Keratinocyte (primary cell): ENCODE measurements around the gene FAM120B. TPM values are rescaled to one million over a fixed set of nuclear protein-coding genes. Genes with fewer than 3 reads are reported as not detected.

Source experiments
- DNase-seq: peaks from one replicate; pipeline ENCODE4 v3.0.0-alpha.2; 2011; ENCODE audit warnings: low read depth, missing footprints, low spot score
- FAIRE-seq: peaks from 2 replicates; lab custom pipeline; 2011; peaks lifted over from hg19 to GRCh38; lab: Jason Lieb, UNC
- H2AFZ ChIP-seq: 2 replicates; pipeline ENCODE4 v1.6.0; 2012; ENCODE audit warnings: low read length, control low read depth, inconsistent platforms; ENCODE audit not compliant: control insufficient read depth
- H3K27ac ChIP-seq: 2 replicates; pipeline ENCODE4 v1.5.1; 2011; ENCODE audit warnings: low read length; ENCODE audit not compliant: control insufficient read depth, insufficient read depth
- H3K27me3 ChIP-seq: 3 replicates; pipeline ENCODE4 v1.6.0; 2011; ENCODE audit warnings: low read length; ENCODE audit not compliant: control insufficient read depth, insufficient read depth; ENCODE audit errors: extremely low read depth
- H3K36me3 ChIP-seq, 2 experiments: 2 replicates in 1 of 2; 3 replicates in 1 of 2; pipeline ENCODE4 v1.5.1; 2011; ENCODE audit warnings: low read length in 2 of 2, mild to moderate bottlenecking in 1 of 2; ENCODE audit not compliant: control insufficient read depth in 2 of 2, insufficient read depth in 2 of 2; ENCODE audit errors: extremely low read depth in 1 of 2
- H3K4me1 ChIP-seq: 3 replicates; pipeline ENCODE4 v1.5.1; 2011; ENCODE audit warnings: low read length; ENCODE audit not compliant: control insufficient read depth, insufficient read depth; ENCODE audit errors: extremely low read depth
- H3K4me2 ChIP-seq: 3 replicates; pipeline ENCODE4 v1.6.0; 2011; ENCODE audit warnings: low read depth, low read length; ENCODE audit not compliant: control insufficient read depth, insufficient read depth; ENCODE audit errors: extremely low read depth
- H3K4me3 ChIP-seq, 3 experiments: fragments of 200-600 bp in 1 of 3; sonication (generic) in 1 of 3; 2 replicates in 2 of 3; 3 replicates in 1 of 3; pipeline ENCODE4 v1.5.1; 2011 to 2016; ENCODE audit warnings: low read length in 3 of 3, mild to moderate bottlenecking in 3 of 3, control low read depth in 2 of 3, inconsistent platforms in 1 of 3, low read depth in 1 of 3, mixed read lengths in 1 of 3, mixed run types in 1 of 3, moderate library complexity in 1 of 3; ENCODE audit not compliant: control insufficient read depth in 2 of 3, insufficient read depth in 2 of 3; ENCODE audit errors: extremely low read depth in 1 of 3
- H3K79me2 ChIP-seq: 2 replicates; pipeline ENCODE4 v1.6.0; 2012; ENCODE audit warnings: low read length; ENCODE audit not compliant: control insufficient read depth, insufficient read depth
- H3K9ac ChIP-seq: 3 replicates; pipeline ENCODE4 v1.6.0; 2011; ENCODE audit warnings: low read length; ENCODE audit not compliant: control insufficient read depth, insufficient read depth; ENCODE audit errors: extremely low read depth
- H3K9me1 ChIP-seq: 3 replicates; pipeline ENCODE4 v1.6.0; 2011; ENCODE audit warnings: low read length; ENCODE audit not compliant: control insufficient read depth, insufficient read depth; ENCODE audit errors: extremely low read depth
- H3K9me3 ChIP-seq: 2 replicates; pipeline ENCODE4 v1.5.1; 2012; ENCODE audit warnings: low read depth, low read length; ENCODE audit not compliant: control insufficient read depth
- H4K20me1 ChIP-seq: 3 replicates; pipeline ENCODE4 v1.6.0; 2011; ENCODE audit warnings: low read length; ENCODE audit not compliant: control insufficient read depth, insufficient read depth; ENCODE audit errors: extremely low read depth
- EZH2 ChIP-seq: IDR thresholded peaks from one replicate; pipeline ENCODE4 v1.6.1; 2012; ENCODE audit warnings: inconsistent platforms, mild to moderate bottlenecking, low read length, moderate library complexity
- dilution Hi-C: fragments of 300-500 bp; cut with MboI; formaldehyde crosslinking; loops from one replicate; pipeline ENCODE4 v1.7.0; 2020; ENCODE audit warnings: low sequenced_read_pairs; ENCODE audit not compliant: extremely low pct_ligation_motif_present
- polyA plus RNA-seq, 5 experiments: library from polyadenylated mRNA; depleted of rRNA in 3 of 5; stranded (reverse) in 3 of 5; stranded (forward) in 1 of 5; unstranded in 1 of 5; fragments of >200 nt; gene quantifications; 1 replicate in 1 of 5; 2 replicates in 3 of 5; 3 replicates in 1 of 5; pipeline versions ENCODE4 v1.2.1 to v1.2.3, GENCODE V29; 2011 to 2012; ENCODE audit warnings: missing spikeins in 2 of 5, low read depth in 1 of 5, low replicate concordance in 1 of 5
- TF ChIP-seq, protein P1 (sequence below), 3 experiments: IDR thresholded peaks in 1 of 3; conservative IDR thresholded peaks in 1 of 3; optimal IDR thresholded peaks in 1 of 3; 2 replicates in 2 of 3; 3 replicates in 1 of 3; pipeline versions ENCODE3 to v1.5.1; 2011; ENCODE audit warnings: low read length in 3 of 3, mild to moderate bottlenecking in 3 of 3, moderate library complexity in 2 of 3, control low read depth in 1 of 3, inconsistent platforms in 1 of 3; ENCODE audit not compliant: insufficient read depth in 2 of 3; ENCODE audit errors: extremely low read depth in 1 of 3

Gene FAM120B
- polyA plus RNA-seq, 1 donor (not counting 4 experiments of a cell fraction or from before 2014, with no cell fraction given): 17.4 TPM

DNA sequence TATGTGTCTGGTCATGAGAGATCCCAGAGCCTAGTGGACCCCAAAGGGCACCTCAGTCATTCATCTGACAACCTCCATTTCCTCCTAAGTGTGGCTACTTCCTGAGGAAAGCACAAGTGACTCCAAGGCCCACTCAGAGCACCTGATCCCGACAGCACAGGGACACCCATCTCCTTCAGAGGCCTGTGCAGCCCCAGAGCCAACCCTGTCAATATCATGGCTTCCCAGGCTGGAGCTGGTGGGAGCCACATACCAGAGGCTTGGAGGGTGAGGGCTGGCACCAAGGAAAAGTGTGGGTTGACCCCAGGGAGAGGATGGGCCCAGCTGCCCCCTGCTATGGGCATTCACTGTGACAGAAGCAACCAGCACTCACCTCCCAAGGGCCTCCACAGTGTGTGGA, 129.2 kb downstream of the FAM120B start:
- dilution Hi-C loops: no loop called here
- H3K27me3 ChIP-seq: no peaks in the 10 kb centered on the region
- no peak for FAIRE-seq

DNA sequence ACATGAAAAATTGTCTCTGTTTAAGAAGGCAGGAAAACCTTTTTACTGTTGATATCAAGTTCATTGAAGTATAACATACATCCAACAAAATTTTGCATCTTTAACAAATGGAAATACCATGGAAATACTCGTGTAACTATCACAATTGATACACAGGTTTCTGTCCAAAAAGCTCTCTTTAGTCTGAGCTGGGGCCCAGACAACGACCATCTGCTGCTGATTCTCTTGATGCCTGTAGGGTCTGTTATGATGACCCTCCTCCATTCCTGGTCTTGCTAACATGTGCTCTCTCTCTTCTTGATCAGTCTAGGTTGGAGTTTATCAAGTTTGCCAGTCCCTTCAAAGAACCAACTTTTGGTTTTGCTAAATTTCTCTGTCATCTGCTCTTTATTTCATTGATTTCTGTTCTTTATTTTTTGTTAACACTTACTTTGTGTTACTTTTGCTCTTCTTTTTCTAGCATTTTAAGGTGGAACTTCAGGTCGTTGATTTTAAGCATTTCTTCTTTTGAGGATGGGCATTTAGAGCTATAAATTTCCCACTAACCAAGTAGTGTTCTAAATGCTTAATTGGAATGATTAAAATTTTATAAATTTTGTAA, 129.8 kb downstream of the FAM120B start:
- Histone ChIP-seq H3K9me1 (no peaks in the 10 kb centered on the region), H3K9me3 (no peaks in the 10 kb centered on the region), H2AFZ (no peak overlapping the region), H3K4me2 (no peak overlapping the region), H3K9ac (no peak overlapping the region), H3K27ac (no peak overlapping the region), H3K79me2 (no peaks in the 10 kb centered on the region), H3K36me3 (no peaks in the 10 kb centered on the region), H3K4me1 (peaks cover 18% of the 10 kb centered on the region), H3K27me3 (no peaks in the 10 kb centered on the region), H4K20me1 (no peaks in the 10 kb centered on the region), H3K4me3 (no peak overlapping the region)
- FAIRE-seq (peak; percentile 48), DNase-seq (no peak)
- no peak for TF ChIP-seq EZH2
- TF ChIP-seq, protein P1, sequence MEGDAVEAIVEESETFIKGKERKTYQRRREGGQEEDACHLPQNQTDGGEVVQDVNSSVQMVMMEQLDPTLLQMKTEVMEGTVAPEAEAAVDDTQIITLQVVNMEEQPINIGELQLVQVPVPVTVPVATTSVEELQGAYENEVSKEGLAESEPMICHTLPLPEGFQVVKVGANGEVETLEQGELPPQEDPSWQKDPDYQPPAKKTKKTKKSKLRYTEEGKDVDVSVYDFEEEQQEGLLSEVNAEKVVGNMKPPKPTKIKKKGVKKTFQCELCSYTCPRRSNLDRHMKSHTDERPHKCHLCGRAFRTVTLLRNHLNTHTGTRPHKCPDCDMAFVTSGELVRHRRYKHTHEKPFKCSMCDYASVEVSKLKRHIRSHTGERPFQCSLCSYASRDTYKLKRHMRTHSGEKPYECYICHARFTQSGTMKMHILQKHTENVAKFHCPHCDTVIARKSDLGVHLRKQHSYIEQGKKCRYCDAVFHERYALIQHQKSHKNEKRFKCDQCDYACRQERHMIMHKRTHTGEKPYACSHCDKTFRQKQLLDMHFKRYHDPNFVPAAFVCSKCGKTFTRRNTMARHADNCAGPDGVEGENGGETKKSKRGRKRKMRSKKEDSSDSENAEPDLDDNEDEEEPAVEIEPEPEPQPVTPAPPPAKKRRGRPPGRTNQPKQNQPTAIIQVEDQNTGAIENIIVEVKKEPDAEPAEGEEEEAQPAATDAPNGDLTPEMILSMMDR (optimal IDR thresholded peaks at IDR 0.05 in 1 of 3, IDR thresholded peaks at IDR 0.05 in 1 of 3, conservative IDR thresholded peaks at IDR 0.05 in 1 of 3; ENCODE audit: extremely low read depth in 1 of 3, insufficient read depth in 2 of 3, low read length in 3 of 3): no peak
- dilution Hi-C loops: no loop called here

More for the DNA sequence above, 129.2 kb downstream of the FAM120B start:
- no peak overlapping the region for H3K4me3 ChIP-seq
- no peaks in the 10 kb centered on the region for H3K79me2 ChIP-seq
- no peaks in the 10 kb centered on the region for H3K9me1 ChIP-seq
- no peak overlapping the region for H3K27ac ChIP-seq
- TF ChIP-seq, protein P1 (optimal IDR thresholded peaks at IDR 0.05 in 1 of 3, IDR thresholded peaks at IDR 0.05 in 1 of 3, conservative IDR thresholded peaks at IDR 0.05 in 1 of 3; ENCODE audit: extremely low read depth in 1 of 3, insufficient read depth in 2 of 3, low read length in 3 of 3): no peak
- TF ChIP-seq EZH2: no peak
- H3K4me1 ChIP-seq: peaks cover 16% of the 10 kb centered on the region
- no peak overlapping the region for H3K4me2 ChIP-seq
- DNase-seq: no peak
- H3K36me3 ChIP-seq: no peaks in the 10 kb centered on the region
- H3K9me3 ChIP-seq: no peaks in the 10 kb centered on the region
- H2AFZ ChIP-seq: no peak overlapping the region
- no peak overlapping the region for H3K9ac ChIP-seq
- H4K20me1 ChIP-seq: no peaks in the 10 kb centered on the region
